Measurements from ENCODE around the gene IGF1R. TPM values are rescaled to one million over a fixed set of nuclear protein-coding genes. Genes with fewer than 3 reads are reported as not detected.

Gene IGF1R
- total and polyA plus RNA-seq, 2 of the 13 experiments (the other 11 are each of a cell fraction or from before 2014, with no cell fraction given), result 15.9 to 18.4 TPM

GRCh38 chr15:98745650-98746374, 97.5 kb downstream of the IGF1R start:
- Histone ChIP-seq H3K27me3 (ENCODE audit: control insufficient read depth in 1 of 2, insufficient read depth in 2 of 2, low read length in 2 of 2) (no peaks in the 10 kb centered on the region), H3K9me3 (ENCODE audit: low read length) (no peaks in the 10 kb centered on the region), H2AFZ (ENCODE audit: low read length) (no peak overlapping the region), H4K20me1 (ENCODE audit: insufficient read depth, low read length) (peaks cover 66% of the 10 kb centered on the region), H3K27ac (ENCODE audit: extremely low read length, insufficient read depth, low read length) (no peak overlapping the region), H3K4me3 (replicated peaks in 1 of 3; ENCODE audit: insufficient read depth in 1 of 3, low read depth in 2 of 3, low read length in 3 of 3) (no peak overlapping the region), H3K36me3 (replicated peaks in 1 of 2; ENCODE audit: control insufficient read depth in 1 of 2, insufficient read depth in 2 of 2, low read length in 2 of 2) (no peaks in the 10 kb centered on the region), H3K4me1 (ENCODE audit: insufficient read depth, low read length) (peaks cover 57% of the 10 kb centered on the region), H3K79me2 (ENCODE audit: insufficient read depth, low read length) (peaks cover 88% of the 10 kb centered on the region), H3K9ac (ENCODE audit: insufficient read depth, low read depth, low read length) (no peak overlapping the region), H3K4me2 (ENCODE audit: low read depth, low read length) (no peak overlapping the region)
- FAIRE-seq (no peak), DNase-seq (ENCODE audit: low spot score) (no peak), ATAC-seq (no peak)
- POLR2A ChIA-PET, result no interaction called here
- in situ Hi-C loops (cut with HindIII; ENCODE audit: extremely low pct_ligation_motif_present, low pct_unique_long_range_greater_than_20kb) (no loop called here), intact Hi-C loops (cut with micrococcal nuclease; ENCODE audit: unreplicated experiment) (no loop called here)
- TF ChIP-seq KDM5A (IDR thresholded peaks at IDR 0.05; ENCODE audit: borderline replicate concordance, low read length) (no peak), MED1 (CRISPR knock-in tag; IDR thresholded peaks at IDR 0.05) (no peak), CHCHD3 (CRISPR knock-in tag; IDR thresholded peaks at IDR 0.05) (no peak), FOSL1 (CRISPR knock-in tag; IDR thresholded peaks at IDR 0.05; ENCODE audit: borderline replicate concordance) (no peak), IKZF1 (IDR thresholded peaks at IDR 0.05) (no peak), TSC22D2 (CRISPR knock-in tag; IDR thresholded peaks at IDR 0.05; ENCODE audit: borderline replicate concordance) (no peak), POGZ (CRISPR knock-in tag; IDR thresholded peaks at IDR 0.05) (no peak), MNT (IDR thresholded peaks at IDR 0.05) (no peak), KLF12 (CRISPR knock-in tag; IDR thresholded peaks at IDR 0.05; ENCODE audit: borderline replicate concordance) (no peak), ESRRA (CRISPR knock-in tag; IDR thresholded peaks at IDR 0.05; ENCODE audit: low read depth) (no peak), PRPF4 (IDR thresholded peaks at IDR 0.05; ENCODE audit: low read depth, low read length, poor library complexity, severe bottlenecking) (no peak), TMF1 (CRISPR knock-in tag; IDR thresholded peaks at IDR 0.05; ENCODE audit: low read depth) (no peak), THAP7 (CRISPR knock-in tag; IDR thresholded peaks at IDR 0.05) (no peak), ELK4 (CRISPR knock-in tag; IDR thresholded peaks at IDR 0.05; ENCODE audit: borderline replicate concordance) (no peak), RNF2 (conservative IDR thresholded peaks at IDR 0.05; ENCODE audit: low read depth) (no peak), ZNF234 (CRISPR knock-in tag; conservative IDR thresholded peaks at IDR 0.05) (no peak), CAMTA2 (CRISPR knock-in tag; IDR thresholded peaks at IDR 0.05; ENCODE audit: borderline replicate concordance) (no peak), EHMT2 (IDR thresholded peaks at IDR 0.05; ENCODE audit: borderline replicate concordance, low read depth, low read length) (no peak), ZNF563 (CRISPR knock-in tag; IDR thresholded peaks at IDR 0.05) (no peak)
- CTCF ChIA-PET (ENCODE audit: low intra/inter-chr PET ratio, low total read pairs), result no interaction called here
- WGBS (ENCODE audit: low lambda C conversion rate), result 95% methylated on average over 10 of the region's 10 CpGs
- no TSS peak for BruUV-seq (replicated peaks)
